Activated CD4-positive, alpha-beta memory T cell treated with anti-CD3 and anti-CD28 coated beads for 36 hours (primary cell): Measurements from ENCODE around the gene ADSS1. TPM values are rescaled to one million over a fixed set of nuclear protein-coding genes. Genes with fewer than 3 reads are reported as not detected.

Source experiments
- CTCF ChIA-PET: fragments of 350-600 bp; sonication (Branson Sonifier 250); formaldehyde crosslinking; loops from one replicate; lab custom pipeline; 2021; ENCODE audit warnings: antibody characterized with exemption, inconsistent platforms; lab: Charles Lee
- POLR2A ChIA-PET: fragments of 350-600 bp; sonication (Branson Sonifier 250); formaldehyde crosslinking; loops from one replicate; lab custom pipeline; 2021; ENCODE audit warnings: antibody characterized with exemption; lab: Charles Lee
- DNase-seq: peaks from one replicate; pipeline ENCODE4 v3.0.0-alpha.2; 2020
- H3K27ac Mint-ChIP-seq: one replicate; pipeline ENCODE4 v1.8.0; 2021; ENCODE audit warnings: mixed read lengths
- H3K27me3 Mint-ChIP-seq: one replicate; pipeline ENCODE4 v1.8.0; 2021; ENCODE audit warnings: mixed read lengths
- H3K36me3 Mint-ChIP-seq: one replicate; pipeline ENCODE4 v1.8.0; 2021; ENCODE audit warnings: mixed read lengths
- H3K4me1 Mint-ChIP-seq: one replicate; pipeline ENCODE4 v1.8.0; 2021; ENCODE audit warnings: low read depth, mixed read lengths
- H3K4me3 Mint-ChIP-seq: one replicate; pipeline ENCODE4 v1.8.0; 2021; ENCODE audit warnings: mild to moderate bottlenecking, mixed read lengths
- H3K9me3 Mint-ChIP-seq: one replicate; pipeline ENCODE4 v1.8.0; 2021; ENCODE audit warnings: mixed read lengths
- intact Hi-C: fragments of 100-400 bp; cut with micrococcal nuclease; formaldehyde crosslinking; loops from one replicate; pipeline ENCODE4 v1.15.1; 2023
- total RNA-seq, 2 experiments: library from RNA; stranded (reverse); gene quantifications; one replicate each; pipeline ENCODE4 v1.2.3, GENCODE V29; 2021

The ADSS1 gene
- total RNA-seq, 2 experiments from 2014 or later = 2.3 to 3.3 TPM

DNA sequence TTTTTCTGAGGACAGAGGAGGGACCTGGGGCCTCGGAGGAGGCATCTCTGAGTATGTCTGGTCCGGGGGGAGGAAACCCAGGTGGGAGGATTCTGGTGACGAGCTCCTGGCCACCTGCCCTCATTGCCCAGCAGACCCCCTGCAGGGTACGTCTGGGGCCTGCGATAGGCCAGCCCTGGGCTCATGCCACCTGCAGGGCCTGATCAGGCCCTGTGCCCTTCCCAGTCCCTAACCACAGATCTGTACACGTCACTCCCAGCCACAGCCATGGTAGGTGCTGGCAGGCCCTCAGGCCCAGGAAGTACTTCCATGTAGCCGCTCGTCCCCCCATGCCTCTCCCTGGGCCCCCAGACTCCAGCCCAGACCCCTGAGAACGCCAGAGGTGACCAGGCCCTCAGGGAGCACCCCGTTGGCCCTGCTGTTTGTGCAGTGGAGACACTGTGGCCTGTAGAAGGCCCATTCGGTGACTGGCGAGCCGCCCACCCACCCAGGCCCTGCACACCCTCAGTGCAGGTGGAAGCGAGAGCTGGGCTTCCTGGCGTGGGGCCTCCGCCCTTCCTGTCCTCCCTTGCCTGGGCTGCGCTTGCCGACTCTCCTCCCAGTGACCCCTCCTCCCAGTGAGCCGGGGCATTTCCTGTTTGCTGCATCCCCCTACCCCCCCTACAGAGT, 28.9 kb upstream of the ADSS1 start:
- Mint-ChIP-seq H3K9me3 (no peaks in the 10 kb centered on the region), H3K4me3 (peak overlapping the region; percentile 49), H3K36me3 (peaks cover 9% of the 10 kb centered on the region), H3K4me1 (peaks cover 41% of the 10 kb centered on the region), H3K27ac (peak overlapping the region; percentile 80), H3K27me3 (no peaks in the 10 kb centered on the region)
- intact Hi-C loops = loop anchor here (2.0 kb wide), 1 partner anchor 18 kb away; no protein-coding TSS in a partner anchor
- DNase-seq = peak; percentile 73
- POLR2A ChIA-PET = no interaction called here
- CTCF ChIA-PET = interaction anchor here (1.9 to 3.7 kb wide), 2 partner anchors 14 to 28 kb away, joined by 6 to 10 read pairs; partner anchors contain the start of gene ADSS1

DNA sequence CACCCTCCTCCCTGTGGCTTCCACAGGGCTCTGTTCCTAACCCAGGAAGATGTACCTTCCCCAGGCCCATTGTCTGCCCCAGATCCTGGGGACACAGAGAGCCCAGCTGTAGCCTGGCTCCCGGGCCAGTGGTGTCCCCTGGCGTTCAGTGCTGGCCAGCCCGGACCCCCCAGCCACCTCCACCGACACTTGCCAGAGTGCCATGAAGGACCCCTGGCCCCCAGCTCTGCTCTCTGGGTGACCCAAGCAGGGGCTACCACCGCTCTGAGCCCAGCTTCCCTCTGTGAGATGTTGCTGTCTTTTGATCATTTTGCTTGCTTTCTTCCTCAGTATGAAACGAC, 28.4 kb upstream of the ADSS1 start:
- peak overlapping the region; percentile 26 for H3K4me3 Mint-ChIP-seq
- no peaks in the 10 kb centered on the region for H3K27me3 Mint-ChIP-seq
- POLR2A ChIA-PET = no interaction called here
- no peaks in the 10 kb centered on the region for H3K9me3 Mint-ChIP-seq
- peaks cover 9% of the 10 kb centered on the region for H3K36me3 Mint-ChIP-seq
- CTCF ChIA-PET = interaction anchor here (3.7 kb wide), 1 partner anchor 13 kb away, joined by 10 read pairs; no protein-coding TSS in a partner anchor
- H3K4me1 Mint-ChIP-seq = peaks cover 40% of the 10 kb centered on the region
- DNase-seq = no peak
- H3K27ac Mint-ChIP-seq = peak overlapping the region; percentile 80
- intact Hi-C loops = loop anchor here (2.0 kb wide), 1 partner anchor 19 kb away; no protein-coding TSS in a partner anchor

DNA sequence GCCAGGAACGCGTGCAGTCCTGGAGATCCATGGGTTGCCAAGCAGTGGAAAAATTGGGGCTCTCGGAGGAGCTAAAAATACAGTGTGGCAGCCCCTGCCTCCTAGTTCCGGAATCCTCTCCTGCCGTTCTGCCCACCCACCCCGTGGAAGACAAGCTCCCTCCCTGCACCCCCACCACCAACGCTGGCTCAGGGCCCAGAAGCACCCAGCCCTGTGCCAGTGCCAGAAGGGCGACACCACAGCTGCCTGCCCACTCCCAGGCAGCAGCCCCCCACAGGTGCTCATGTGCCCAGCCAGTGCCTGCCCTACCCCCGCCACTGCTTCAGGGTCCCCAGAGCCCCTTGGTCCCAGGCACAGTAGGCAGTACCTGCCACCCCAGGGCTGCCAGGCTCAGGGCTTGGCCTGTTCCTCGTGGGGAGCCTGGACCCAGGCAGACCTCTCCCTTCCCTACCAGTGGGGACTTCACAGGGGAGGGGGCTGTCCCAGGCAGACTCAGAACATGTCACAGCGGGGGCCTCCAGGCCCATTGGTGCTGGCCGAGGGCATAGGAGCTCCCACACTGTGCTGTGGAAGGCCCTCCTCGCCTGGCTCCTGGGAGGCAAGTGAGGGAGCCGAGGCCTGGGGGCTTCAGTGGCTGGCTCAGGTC, 27.2 kb upstream of the ADSS1 start:
- ChIA-PET CTCF (interaction anchor here (3.7 kb wide), 1 partner anchor 12 kb away, joined by 10 read pairs; no protein-coding TSS in a partner anchor), POLR2A (no interaction called here)

DNA sequence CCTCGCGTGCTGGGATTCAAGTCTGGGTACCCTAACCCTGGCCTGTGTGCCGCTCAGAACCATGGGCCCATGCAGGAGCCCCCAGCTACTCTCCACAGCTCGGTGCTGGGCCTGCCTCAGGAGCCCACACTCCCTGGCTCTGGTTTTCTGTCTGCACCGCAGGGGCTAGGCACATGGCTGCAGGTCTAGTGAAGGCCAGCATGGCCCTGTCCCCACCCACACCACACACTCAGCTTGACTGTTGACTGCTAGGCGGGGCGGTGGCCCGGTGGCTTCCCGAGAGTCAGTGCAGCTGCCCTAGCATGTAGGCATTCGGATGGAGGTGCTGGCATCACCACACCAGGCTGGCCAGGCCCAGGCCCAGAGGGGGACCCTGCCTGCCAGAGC, 26.7 kb upstream of the ADSS1 start:
- Mint-ChIP-seq H3K36me3 (peaks cover 11% of the 10 kb centered on the region), H3K4me1 (peaks cover 25% of the 10 kb centered on the region), H3K9me3 (no peaks in the 10 kb centered on the region), H3K27me3 (no peaks in the 10 kb centered on the region), H3K4me3 (no peak overlapping the region), H3K27ac (no peak overlapping the region)
- ChIA-PET POLR2A (no interaction called here), CTCF (interaction anchor here (3.7 kb wide), 1 partner anchor 12 kb away, joined by 10 read pairs; no protein-coding TSS in a partner anchor)
- DNase-seq = no peak
- intact Hi-C loops = no loop called here

More for the DNA sequence above, 27.2 kb upstream of the ADSS1 start:
- no peaks in the 10 kb centered on the region for H3K27me3 Mint-ChIP-seq
- H3K36me3 Mint-ChIP-seq = peaks cover 6% of the 10 kb centered on the region
- no peaks in the 10 kb centered on the region for H3K9me3 Mint-ChIP-seq
- no peak overlapping the region for H3K4me3 Mint-ChIP-seq
- no peak for DNase-seq
- H3K4me1 Mint-ChIP-seq = peaks cover 30% of the 10 kb centered on the region
- intact Hi-C loops = no loop called here
- no peak overlapping the region for H3K27ac Mint-ChIP-seq

DNA sequence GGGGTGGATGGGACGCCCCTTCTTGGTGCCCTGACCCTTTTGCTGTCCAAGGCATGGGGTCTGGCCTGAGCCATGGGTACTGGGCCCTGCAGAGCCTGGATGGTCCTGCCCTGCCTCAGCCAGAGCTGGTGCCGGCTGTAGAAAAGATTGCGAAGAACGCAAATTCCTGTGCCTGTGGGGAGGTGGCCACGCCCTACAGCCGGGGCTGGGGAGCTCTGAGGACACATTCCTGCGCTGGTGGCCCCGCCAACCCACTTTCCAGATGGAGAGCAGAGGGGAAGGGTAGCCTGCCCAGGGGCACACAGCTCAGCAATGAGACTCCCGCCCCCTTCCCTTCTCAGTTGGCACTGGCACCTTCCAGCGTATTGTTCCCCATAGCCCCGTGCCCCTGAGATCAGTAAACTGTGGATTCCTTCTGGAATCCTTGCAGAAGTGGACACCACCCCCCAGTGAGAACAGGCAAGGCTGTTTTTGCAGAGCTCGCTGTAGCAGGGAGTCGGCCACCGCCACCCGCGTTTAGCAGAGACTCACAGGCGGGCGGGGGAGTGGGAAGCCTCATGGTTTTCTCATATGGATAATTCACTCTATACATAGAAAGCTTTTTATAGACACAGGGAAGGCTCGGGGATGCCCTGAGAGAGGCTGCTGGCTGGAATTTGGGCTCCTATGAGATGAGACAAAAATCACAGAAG, 26.0 kb upstream of the ADSS1 start:
- no peak for DNase-seq
- Mint-ChIP-seq H3K36me3 (peaks cover 12% of the 10 kb centered on the region), H3K9me3 (no peaks in the 10 kb centered on the region), H3K4me3 (no peak overlapping the region), H3K4me1 (peaks cover 22% of the 10 kb centered on the region), H3K27me3 (no peaks in the 10 kb centered on the region), H3K27ac (no peak overlapping the region)
- ChIA-PET CTCF (interaction anchor here (0.7 to 3.7 kb wide), 3 partner anchors 11 to 27 kb away, joined by 3 to 10 read pairs (median 3); no protein-coding TSS in a partner anchor), POLR2A (interaction anchor here (0.8 kb wide), 1 partner anchor 54 kb away, joined by 4 read pairs; the partner anchor contains the start of gene SIVA1)
- intact Hi-C loops = no loop called here

DNA sequence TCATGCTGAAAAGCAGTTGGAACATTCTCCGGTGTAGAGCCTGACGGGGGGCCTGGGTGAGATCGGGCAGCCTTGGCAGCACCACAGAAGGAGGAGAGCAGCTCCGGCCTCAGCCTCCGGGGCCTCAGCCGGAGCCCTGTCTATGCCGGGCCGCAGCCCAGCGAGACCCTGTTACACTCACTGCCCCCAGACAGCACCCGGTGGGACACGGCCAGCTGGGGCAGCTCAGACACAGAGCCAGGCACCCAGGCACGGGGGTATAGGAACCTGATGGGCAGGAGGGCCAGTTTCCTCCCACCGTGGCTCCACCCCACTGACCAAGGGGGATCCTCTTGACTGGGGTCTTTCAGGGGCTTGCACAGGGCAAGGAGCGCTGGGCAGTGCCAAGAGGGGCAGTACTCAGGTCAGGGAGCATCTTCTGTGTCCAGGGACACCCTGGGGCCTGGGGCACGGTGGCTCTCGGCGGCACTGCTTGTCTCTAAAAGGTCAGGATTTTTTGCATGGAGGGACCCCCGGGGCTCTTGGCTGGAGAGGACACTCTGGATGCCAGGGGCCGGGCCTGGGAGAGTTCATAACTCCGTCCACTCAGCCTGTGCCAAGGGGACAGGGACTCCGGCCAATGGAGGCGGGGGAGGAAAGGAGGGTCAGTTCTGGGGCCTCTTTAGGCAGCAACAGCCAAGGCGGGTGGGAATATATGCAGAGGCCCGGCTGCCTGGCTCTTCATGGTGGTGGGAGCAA, 25.2 kb upstream of the ADSS1 start:
- no peaks in the 10 kb centered on the region for H3K27me3 Mint-ChIP-seq
- CTCF ChIA-PET = interaction anchor here (0.7 to 1.1 kb wide), 2 partner anchors 10 to 26 kb away, joined by 3 read pairs; no protein-coding TSS in a partner anchor

DNA sequence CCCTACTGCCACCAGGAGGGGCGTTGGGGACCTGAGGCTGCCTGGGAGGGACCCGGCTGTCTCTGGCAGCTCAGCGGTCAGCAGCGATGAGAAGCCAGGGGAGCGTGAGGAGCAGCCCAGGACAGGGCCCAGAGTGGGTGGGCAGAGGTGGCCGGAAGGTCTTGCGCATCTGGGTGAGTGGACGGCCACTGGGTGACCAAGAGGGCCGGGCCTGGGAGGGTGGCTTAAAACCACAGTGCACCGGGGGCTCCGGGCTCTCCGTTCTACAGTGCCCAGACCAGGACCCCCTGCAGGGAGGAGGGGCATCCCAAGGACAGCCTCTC, 24.6 kb upstream of the ADSS1 start:
- POLR2A ChIA-PET = no interaction called here
- Mint-ChIP-seq H3K9me3 (no peaks in the 10 kb centered on the region), H3K4me3 (no peak overlapping the region), H3K27me3 (no peaks in the 10 kb centered on the region), H3K27ac (no peak overlapping the region), H3K4me1 (peaks cover 16% of the 10 kb centered on the region), H3K36me3 (peaks cover 18% of the 10 kb centered on the region)
- CTCF ChIA-PET = no interaction called here
- no peak for DNase-seq
- intact Hi-C loops = no loop called here

More for the DNA sequence above, 25.2 kb upstream of the ADSS1 start:
- intact Hi-C loops = no loop called here
- POLR2A ChIA-PET = interaction anchor here (0.8 kb wide), 1 partner anchor 54 kb away, joined by 4 read pairs; the partner anchor contains the start of gene SIVA1
- Mint-ChIP-seq H3K9me3 (no peaks in the 10 kb centered on the region), H3K4me3 (no peak overlapping the region), H3K36me3 (peaks cover 13% of the 10 kb centered on the region), H3K4me1 (peaks cover 20% of the 10 kb centered on the region), H3K27ac (no peak overlapping the region)
- no peak for DNase-seq

DNA sequence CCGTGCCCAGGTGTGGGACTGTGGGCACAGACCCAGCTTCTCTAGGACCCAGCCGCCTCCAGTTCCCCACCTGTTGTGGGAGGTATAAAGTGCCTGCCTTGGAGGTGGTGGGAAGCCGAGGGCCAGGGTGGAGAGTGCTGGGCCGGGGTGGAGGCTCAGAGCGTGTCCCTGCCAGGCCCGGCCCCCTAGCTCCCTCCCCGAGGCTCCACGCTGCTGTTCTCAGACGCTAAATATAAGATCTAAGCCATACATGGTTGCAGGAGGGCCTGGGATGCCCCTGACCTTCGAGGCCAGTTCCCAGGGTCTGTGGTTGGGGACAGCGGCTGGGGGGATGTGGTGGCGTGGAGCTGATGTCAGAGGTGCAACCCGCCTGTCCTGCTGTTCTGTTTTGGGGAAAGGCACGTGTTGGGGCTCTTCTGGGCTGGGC, 23.8 kb upstream of the ADSS1 start:
- POLR2A ChIA-PET = no interaction called here
- intact Hi-C loops = no loop called here
- Mint-ChIP-seq H3K4me3 (no peak overlapping the region), H3K27me3 (no peaks in the 10 kb centered on the region), H3K4me1 (peaks cover 8% of the 10 kb centered on the region), H3K9me3 (no peaks in the 10 kb centered on the region), H3K36me3 (peaks cover 18% of the 10 kb centered on the region), H3K27ac (no peak overlapping the region)
- no peak for DNase-seq
- CTCF ChIA-PET = no interaction called here

DNA sequence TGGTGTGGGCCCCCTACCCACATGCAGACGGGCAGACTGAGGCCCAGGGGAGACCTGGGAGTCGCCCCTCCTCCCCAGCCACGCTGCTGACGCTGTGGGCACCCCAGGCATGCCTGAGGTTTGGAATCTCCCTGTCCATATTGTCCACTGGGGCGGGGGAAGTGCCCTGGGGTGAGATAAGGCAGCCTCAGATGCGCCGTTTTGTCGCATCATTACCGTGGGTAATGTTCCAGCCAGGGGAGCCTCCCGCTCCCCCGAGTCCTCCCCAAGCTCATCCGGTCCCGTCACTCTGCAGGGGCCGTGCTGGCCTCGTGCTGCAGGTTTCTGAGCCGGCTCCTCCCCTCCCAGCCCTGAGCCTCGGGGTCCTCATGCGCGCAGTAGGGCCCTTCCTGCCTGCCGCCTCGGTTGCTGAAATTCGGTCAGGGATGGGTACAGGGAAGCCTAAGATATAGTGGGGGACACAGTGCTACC, 23.2 kb upstream of the ADSS1 start:
- ChIA-PET POLR2A (no interaction called here), CTCF (no interaction called here)
- H3K27ac Mint-ChIP-seq = no peak overlapping the region
- no peaks in the 10 kb centered on the region for H3K27me3 Mint-ChIP-seq
- H3K4me3 Mint-ChIP-seq = no peak overlapping the region
- H3K9me3 Mint-ChIP-seq = no peaks in the 10 kb centered on the region
- intact Hi-C loops = no loop called here
- H3K36me3 Mint-ChIP-seq = peaks cover 15% of the 10 kb centered on the region
- no peak for DNase-seq
- peaks cover 3% of the 10 kb centered on the region for H3K4me1 Mint-ChIP-seq

DNA sequence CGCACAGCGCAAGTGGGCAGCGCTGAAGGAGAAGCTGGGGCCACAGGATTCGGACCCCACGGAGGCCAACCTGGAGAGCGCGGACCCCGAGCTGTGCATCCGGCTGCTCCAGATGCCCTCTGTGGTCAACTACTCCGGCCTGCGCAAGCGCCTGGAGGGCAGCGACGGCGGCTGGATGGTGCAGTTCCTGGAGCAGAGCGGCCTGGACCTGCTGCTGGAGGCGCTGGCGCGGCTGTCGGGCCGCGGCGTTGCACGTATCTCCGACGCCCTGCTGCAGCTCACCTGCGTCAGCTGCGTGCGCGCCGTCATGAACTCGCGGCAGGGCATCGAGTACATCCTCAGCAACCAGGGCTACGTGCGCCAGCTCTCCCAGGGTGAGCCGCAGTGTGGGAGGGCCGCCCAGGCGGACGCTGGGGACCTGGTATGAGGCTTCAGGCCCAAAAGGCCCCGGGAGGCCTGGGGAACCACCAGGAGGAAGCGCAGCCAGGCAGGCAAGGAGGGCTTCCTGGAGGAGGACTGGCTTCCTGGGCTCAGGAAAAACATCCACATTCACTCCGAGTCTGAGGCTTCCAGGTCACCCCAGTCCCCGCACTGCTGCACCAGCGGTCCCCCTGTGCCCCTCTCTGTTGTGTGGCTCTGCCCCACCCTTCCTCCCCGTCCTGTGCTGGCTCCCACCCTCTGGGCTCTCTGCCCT, 22.5 kb upstream of the ADSS1 start:
- Mint-ChIP-seq H3K36me3 (peaks cover 12% of the 10 kb centered on the region), H3K27ac (no peak overlapping the region), H3K4me3 (no peak overlapping the region), H3K27me3 (no peaks in the 10 kb centered on the region), H3K4me1 (no peaks in the 10 kb centered on the region), H3K9me3 (no peaks in the 10 kb centered on the region)
- CTCF ChIA-PET = no interaction called here
- no peak for DNase-seq
- POLR2A ChIA-PET = no interaction called here
- intact Hi-C loops = no loop called here

DNA sequence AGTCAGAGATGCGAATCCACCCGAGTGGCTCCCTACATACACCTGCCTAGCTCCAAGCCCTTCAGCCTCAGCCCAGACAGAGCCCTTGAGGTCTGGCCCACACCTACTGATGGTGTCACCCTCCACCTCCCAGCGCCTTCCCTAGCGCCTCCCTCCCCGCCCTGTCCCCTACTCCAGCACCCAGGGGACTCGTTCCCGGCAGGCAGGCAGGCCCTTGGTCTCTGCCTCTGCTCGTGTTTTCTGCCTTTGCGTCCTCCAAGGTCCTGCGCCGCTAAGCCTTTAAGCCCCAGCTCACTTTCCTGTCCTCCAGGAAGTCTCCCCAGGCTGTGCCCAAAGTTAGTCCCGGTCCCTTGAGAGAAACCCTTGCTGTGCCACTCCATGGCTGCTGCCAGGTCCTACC, 21.9 kb upstream of the ADSS1 start:
- Mint-ChIP-seq H3K36me3 (peaks cover 12% of the 10 kb centered on the region), H3K27ac (no peak overlapping the region), H3K9me3 (no peaks in the 10 kb centered on the region), H3K4me1 (no peaks in the 10 kb centered on the region), H3K4me3 (no peak overlapping the region), H3K27me3 (no peaks in the 10 kb centered on the region)
- POLR2A ChIA-PET = no interaction called here
- intact Hi-C loops = no loop called here
- CTCF ChIA-PET = no interaction called here
- DNase-seq = no peak
